GM12864 (cell line): Measurements from ENCODE around the gene HSD11B2.

Experiments
- DNase-seq: peaks from one replicate; pipeline ENCODE4 v3.0.0-alpha.2; 2011; ENCODE audit warnings: low read depth
- H3K4me3 ChIP-seq: 2 replicates; pipeline ENCODE4 v1.5.1; 2011; ENCODE audit warnings: mild to moderate bottlenecking, low read depth, low read length, control low read depth
- TF ChIP-seq, protein P1 (sequence below): IDR thresholded peaks from 2 replicates; pipeline ENCODE4 v1.5.1; 2011; ENCODE audit warnings: low read depth, mild to moderate bottlenecking, moderate library complexity, low read length, control low read depth, inconsistent platforms; ENCODE audit errors: missing control alignments

Gene HSD11B2

GRCh38 chr16:67393788-67394154, 37.1 kb upstream of the HSD11B2 start:
- no peak overlapping the region for H3K4me3 ChIP-seq
- DNase-seq, result no peak
- TF ChIP-seq, protein P1, sequence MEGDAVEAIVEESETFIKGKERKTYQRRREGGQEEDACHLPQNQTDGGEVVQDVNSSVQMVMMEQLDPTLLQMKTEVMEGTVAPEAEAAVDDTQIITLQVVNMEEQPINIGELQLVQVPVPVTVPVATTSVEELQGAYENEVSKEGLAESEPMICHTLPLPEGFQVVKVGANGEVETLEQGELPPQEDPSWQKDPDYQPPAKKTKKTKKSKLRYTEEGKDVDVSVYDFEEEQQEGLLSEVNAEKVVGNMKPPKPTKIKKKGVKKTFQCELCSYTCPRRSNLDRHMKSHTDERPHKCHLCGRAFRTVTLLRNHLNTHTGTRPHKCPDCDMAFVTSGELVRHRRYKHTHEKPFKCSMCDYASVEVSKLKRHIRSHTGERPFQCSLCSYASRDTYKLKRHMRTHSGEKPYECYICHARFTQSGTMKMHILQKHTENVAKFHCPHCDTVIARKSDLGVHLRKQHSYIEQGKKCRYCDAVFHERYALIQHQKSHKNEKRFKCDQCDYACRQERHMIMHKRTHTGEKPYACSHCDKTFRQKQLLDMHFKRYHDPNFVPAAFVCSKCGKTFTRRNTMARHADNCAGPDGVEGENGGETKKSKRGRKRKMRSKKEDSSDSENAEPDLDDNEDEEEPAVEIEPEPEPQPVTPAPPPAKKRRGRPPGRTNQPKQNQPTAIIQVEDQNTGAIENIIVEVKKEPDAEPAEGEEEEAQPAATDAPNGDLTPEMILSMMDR, result no peak

GRCh38 chr16:67394155-67395104, 36.5 kb upstream of the HSD11B2 start:
- no peak for DNase-seq
- TF ChIP-seq, protein P1, result no peak
- no peak overlapping the region for H3K4me3 ChIP-seq

GRCh38 chr16:67395105-67395457, 35.8 kb upstream of the HSD11B2 start:
- TF ChIP-seq, protein P1, result no peak
- H3K4me3 ChIP-seq, result no peak overlapping the region
- no peak for DNase-seq

DNA sequence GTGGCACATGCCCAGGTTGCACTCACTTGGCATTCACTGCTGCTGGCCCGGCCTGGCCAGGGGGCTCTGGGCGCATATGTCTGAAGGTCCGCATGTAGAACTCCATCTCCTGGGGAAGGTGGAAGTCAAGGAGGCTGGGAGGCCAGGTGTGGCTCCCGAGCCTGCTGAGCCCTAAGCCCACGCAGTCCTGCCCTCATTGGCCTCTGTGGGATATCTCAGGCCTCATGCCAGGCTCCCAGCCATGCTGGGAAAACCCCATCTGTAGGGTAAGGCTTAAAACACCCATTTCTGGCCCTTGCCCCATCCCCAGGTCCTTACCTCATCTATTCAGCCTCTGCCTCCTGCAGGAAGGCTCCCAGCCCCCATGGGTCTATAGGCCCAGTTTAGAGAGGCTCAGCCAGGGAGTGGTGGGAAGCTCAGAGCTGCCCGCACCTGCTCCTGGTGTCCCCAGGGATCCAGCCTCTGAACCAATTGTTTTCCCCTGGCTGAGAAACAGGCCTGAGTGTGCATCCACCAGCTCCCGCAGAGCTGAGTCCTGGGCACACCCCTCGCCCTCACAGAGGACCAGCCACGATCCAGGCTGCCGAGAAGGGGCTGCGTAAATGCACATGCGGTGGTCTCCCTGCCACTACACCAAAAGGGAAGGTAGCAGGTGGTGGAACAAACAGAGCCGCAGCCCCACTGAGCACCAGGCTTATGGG, 35.3 kb upstream of the HSD11B2 start:
- H3K4me3 ChIP-seq, result no peak overlapping the region
- DNase-seq, result no peak
- TF ChIP-seq, protein P1, result no peak

- TF ChIP-seq, protein P1, result no peak
- H3K4me3 ChIP-seq, result no peak overlapping the region
- no peak for DNase-seq
These were observed 34.5 kb upstream of the HSD11B2 start for GRCh38 chr16:67396159-67397035.

DNA sequence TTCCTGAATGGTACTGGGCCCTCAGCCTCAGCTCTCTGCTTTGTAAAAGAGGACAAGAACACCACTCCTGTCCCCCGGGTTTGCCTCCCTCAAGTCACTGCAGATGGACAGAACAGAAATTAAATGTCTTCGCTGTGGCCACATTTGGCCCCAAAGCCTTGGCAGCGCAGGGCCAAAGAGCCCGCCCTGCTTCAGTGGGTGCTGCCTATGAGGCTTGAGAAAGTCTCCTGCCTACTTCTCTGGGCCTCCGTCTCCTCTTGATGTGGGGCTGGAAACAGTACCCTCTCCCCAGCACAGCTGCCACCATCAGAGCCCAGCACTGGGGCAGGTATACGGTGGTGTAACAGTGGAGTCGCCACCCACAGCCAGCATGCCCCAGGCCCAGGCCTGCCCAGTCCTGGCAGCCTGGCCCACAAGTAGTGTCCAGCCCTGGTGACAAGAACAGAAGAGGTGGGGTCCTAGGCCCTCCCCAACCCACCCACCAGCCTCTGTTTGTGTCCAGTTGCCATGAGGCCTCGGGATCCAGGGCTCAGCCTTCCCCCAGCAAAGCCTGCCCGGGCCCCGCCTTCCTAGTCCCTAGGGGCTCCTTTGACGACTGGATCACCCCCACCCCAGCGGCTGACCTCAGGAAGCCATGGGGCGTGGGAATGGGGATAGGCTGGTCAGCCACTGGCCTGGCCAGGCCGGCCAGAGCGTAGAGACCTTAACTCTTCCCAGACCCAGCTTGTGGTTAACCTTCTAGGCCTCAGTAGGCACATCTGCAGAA, 33.7 kb upstream of the HSD11B2 start:
- TF ChIP-seq, protein P1, result no peak
- H3K4me3 ChIP-seq, result no peak overlapping the region
- DNase-seq, result no peak
